ENCODE measurements around the gene WDR45.

The WDR45 gene

DNA sequence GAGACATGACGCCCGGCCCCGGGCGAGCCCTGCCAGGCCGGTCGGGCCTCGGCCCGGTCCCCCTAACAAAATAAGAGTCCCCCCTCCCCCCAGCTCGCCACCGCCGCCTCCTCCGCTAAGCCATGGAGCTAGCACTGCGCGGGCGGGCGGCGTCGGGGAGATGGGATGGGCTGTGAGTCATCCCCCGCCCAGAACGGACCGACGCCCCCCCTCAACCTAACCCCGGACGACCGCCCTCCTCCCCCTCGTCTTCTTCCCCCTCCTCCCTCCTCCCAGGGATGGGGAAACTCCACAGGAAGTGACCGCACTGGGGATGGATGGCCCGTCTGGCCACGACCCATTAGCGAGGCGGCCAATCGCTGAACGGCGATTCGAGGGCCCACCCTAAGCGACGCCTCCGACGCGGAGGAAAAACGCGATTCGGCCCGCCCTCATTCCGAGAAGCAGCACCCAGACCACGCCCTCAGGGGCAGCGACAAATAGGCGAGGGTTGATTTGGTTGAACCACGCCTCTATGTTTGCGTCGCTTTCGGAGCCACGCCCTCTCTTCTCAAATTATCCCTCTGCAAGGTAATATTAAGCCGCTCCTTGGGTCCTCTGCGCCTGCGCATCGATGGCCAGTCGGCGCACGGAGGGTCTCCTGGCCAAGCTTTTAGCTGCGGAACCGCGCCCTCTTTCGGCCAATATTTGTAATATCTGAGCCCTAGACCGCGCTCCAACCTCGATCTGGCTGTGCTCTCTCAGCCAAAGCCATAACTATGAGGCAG lies 36.3 kb downstream of the WDR45 start, which contains the start of gene TFE3:
TFE3 (minus strand) TSS at position 138 of the 767 bp plus-strand sequence; CDS start at position 7, 131 bp downstream.
- peak; percentile 97 for DNase-seq (ENCODE audit: low read depth)

DNA sequence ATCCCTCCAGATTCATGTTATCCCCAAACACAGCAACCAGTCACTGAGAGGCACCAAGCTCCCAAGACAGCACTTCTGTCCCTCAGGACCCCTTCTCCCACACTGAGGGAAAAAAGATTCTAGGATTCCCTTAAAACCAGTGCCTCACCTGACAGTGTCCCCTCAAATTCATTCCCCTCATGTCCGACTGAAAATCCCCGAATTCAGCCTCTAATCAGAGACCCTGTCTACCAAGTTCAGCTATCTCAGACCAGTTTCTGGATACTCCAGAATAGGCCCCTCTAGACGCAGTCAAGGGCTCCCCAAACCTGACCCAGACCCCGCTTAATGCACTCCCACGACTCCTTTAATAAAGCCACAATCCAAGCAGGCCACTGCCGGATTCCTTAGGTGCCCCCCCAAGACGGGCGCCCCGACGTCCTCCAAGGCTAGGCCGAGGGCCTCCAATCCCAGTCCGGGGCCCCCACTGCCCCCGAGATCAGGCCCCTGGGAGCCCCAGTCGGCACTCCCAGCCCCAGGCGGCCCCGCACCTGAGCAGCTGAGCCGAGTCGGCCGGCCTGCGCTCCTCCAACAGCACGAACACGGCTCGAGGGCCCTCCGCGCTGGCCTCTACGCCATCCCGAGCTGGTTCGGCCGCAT lies 37.0 kb downstream of the WDR45 start:
- DNase-seq (ENCODE audit: low read depth), result no peak

DNA sequence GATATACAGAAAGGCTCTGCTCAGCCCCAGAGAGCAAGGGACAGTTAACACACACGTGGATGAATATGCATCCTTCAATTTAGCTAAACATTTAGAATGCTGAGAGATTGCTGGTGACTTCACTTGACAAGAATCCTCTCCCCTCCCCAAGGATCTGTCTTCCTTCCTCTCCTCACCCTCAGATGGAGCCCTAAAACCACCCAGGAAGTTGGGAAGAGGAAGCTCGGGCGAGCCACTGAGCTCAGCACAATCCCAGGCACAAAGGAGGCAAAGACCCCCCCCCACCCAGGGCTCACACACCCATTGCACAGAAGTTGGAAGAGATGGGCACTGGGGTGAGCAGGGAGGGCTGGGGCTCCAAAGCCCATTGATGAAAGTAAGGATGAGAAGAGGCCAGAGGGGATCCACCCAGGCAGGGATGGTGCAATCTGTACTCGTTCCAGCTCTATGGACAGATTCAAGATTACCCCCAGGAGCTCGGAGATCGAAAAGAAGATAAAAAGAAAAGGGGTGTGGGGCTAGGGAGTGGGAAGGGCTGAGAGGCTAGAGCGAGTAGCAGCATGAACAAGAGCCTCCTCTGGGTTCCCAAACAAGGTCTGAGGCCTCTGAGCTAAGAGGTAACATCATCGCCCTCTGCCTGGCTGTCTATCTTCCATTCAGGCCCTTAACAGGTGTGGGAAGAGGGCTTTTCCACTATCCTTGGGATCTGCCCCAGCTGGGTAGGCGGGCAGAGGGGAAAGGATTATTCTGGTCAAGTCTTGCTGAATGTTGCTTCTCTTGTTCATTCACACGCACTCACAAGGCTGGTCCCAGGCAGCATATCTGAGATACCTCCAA lies 37.7 kb downstream of the WDR45 start:
- DNase-seq (ENCODE audit: low read depth), result peak; percentile 36

DNA sequence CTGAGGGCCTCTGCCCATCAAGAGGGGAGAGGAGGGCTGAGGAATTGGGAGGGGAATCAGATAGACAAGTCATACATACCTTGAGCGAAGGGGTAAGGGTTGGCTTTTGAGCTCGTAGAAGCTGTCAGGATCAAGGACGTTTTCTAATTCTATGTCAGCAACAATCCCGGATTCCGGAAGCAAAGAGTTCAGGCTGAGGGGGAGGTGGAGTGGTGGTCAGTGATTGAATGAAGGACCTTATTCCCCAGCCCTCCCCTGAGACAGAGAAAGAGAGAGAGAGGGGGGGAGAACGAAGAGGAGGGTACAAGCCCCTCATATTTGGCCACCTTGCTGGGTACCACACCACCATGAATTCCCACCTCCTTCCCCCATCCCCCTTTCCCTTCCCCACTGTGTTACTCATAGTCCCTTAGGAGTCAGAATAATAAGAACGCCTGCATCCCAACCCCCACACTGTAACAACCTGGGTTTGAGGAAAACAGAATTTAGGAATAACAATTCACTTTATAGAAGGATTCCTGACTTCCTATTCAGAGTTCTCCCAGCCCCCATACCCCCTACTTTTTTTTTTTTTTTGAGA lies 39.2 kb downstream of the WDR45 start:
- DNase-seq (ENCODE audit: low read depth), result no peak

DNA sequence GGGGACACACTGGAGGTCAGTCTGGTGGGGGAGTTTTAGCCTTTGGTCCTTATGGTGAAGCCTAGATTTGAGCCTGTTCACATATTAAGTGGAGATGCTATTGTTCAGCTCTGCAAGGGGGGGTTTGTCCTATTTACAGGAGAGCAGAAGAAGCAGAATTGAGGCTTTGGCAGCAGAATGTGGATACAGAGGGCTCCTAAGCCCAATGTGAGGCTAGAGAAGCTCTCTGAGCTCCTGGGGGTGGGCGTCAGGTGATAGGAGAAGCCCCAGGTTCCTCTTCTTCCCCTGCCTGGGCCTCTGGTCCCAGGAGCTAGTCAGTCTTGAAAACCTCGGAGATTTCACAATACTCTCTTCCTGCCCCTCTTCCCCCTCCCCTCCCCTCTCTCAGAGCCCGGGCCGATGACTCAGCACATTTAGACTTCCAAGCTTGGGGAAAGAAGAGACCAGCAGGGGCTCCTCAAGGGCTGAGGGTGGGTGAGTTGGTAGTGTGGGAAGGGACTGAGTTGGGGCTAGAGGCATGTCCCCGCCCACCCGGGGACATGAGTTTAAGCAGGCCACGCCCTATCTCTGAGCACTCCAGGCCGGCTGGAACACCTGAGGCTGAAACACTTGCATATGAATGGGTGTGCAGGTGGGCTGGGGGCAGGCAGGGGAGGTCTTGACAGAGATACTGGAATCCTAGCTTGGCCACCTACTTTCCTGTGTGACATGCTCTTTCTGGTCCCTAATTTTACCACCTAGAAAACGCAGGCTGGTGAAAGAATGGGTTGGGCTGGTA lies 39.9 kb downstream of the WDR45 start:
- DNase-seq (ENCODE audit: low read depth), result peak; percentile 86

DNA sequence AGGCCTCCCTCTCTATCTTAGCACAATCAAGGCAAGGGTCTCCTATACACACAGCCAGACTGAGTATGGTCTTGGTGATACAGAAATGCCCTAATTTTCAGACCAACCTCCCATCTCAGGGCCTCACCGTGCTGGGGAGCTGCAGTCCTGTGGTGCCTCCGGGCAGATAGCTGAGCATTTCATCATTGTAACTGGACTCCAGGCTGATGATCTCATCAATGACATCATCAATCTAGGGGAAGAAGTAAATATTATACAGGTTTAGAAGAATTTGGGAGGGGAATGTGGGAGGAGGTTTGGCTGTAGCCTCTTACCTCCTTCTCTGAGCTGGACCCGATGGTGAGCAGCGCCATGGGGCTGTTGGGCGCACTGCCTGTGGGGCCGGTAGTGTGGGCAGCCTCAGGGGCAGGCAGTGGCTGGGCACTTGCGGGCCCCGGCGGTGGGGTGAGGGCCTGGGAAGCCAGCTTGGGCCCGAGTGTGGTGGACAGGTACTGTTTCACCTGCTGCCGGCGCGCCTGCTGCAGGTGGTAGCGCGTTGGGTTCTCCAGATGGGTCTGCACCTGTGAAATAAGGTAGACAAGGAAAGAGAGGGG lies 41.7 kb downstream of the WDR45 start:
- no peak for DNase-seq (ENCODE audit: low read depth)

DNA sequence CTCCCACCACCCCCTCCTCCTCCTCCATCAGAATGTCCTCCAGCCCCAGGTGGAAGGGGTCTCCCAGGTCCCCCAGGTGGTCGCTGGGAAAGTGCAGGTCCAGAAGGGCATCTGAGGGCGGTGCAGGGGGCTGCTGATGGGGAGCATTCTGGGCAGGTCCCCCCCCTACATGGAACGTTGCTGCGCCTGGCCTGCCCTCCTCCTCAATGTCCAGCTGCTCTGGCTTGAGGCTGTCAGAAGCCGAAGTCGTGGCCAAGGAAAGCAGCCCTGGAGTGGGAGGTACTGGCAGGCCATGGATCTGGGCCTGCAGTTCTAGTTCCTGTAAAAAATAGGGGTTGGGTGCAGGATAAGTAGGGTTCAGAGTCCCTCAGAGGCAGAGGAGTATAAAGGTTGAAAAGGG lies 49.4 kb downstream of the WDR45 start:
- DNase-seq (ENCODE audit: low read depth), result no peak

DNA sequence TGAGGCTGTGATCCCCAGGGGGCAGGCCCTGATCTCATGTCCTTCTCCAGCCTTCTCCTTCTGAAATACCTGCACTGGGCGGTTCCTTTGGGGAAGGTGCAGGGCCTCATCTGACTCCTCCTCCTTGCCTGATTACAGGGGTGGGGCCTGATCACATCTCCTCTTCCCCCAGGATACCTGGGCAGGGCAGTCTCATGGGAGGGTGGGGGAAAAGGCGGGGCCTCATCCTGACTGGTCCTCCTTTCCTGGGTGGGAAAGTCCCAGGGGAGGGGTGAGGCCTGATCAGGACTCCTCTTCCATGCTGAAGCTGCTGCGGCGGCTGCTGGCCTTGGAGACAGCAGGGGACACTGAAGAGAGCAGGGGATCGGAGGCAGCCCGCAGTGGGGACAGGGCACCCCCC lies 49.8 kb downstream of the WDR45 start:
- no peak for DNase-seq (ENCODE audit: low read depth)

Data from GM04504 (cell line).